ENCODE data around the gene KCNJ1. TPM values are rescaled to one million over a fixed set of nuclear protein-coding genes. Genes with fewer than 3 reads are reported as not detected.

KCNJ1 gene
- total RNA-seq, 2 experiments from 2014 or later = not detected

DNA sequence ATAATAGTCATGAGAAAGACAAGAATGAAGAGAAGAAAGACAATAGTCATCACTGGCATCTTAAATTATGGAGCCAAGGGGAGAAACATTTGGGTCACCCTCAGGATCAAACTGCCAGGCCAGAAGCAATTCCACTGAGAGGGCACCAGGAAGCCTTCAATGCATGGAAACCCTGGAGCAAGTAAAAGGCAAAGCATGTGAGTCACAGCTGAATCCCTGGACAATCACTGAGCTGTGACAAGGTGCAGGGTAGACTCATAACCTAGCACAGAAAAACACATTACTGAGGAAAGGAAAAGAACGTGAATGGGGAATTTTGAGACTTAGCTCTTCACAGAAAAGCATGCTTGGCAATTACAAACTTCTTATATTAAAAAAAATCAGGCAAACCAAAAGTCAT lies 1.6 kb downstream of the KCNJ1 start:
- ATAC-seq (no peak), DNase-seq (no peak)
- H3K36me3 Mint-ChIP-seq = no peaks in the 10 kb centered on the region
- no peak overlapping the region for H3K27ac Mint-ChIP-seq
- H3K27me3 Mint-ChIP-seq = peaks cover 5% of the 10 kb centered on the region
- H3K4me1 Mint-ChIP-seq = no peaks in the 10 kb centered on the region
- H3K9me3 Mint-ChIP-seq (ENCODE audit: low read depth) = no peaks in the 10 kb centered on the region
- no peak overlapping the region for H3K4me3 Mint-ChIP-seq
- CTCF ChIA-PET = interaction anchor here (1.6 to 2.5 kb wide), 2 partner anchors 235 to 693 kb away, joined by 4 to 7 read pairs; no protein-coding TSS in a partner anchor

DNA sequence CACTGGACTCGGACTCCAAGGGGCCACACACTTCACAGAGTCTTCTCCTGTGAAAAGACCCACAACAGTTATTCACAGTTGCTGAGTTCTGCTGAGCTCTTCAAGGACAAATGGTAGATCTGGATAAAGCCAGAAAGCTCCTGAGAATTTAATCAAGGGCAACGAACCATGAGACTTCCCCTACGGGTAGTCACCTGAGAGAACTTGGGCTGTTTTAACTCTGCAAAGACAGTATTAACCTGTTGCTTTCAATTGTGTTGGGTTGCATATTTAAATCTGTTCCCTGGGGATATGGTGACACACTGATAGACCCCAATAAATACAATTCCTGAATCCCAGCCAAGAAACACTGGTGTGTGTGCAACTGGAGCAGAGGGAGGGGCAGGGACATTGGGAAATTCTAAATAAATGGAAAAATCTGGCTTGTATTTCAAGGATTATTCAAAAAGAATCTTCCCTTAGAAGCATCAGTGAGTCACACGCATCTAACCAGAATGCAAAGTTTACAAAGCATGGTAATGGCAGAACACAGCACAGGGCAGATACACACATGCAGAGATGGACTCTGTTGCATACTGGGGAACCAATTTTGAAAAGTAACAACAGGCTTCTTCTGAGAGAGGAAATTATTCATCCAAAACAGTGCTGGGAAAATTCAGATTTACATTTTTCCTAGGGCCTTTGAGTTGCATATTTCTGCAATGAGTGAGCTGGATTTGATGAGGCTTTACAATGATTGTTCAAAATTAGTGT lies 4.0 kb downstream of the KCNJ1 start:
- H3K4me1 Mint-ChIP-seq = peaks cover 6% of the 10 kb centered on the region
- H3K9me3 Mint-ChIP-seq (ENCODE audit: low read depth) = no peaks in the 10 kb centered on the region
- no peak for DNase-seq
- no peak overlapping the region for H3K4me3 Mint-ChIP-seq
- H3K27me3 Mint-ChIP-seq = peaks cover 10% of the 10 kb centered on the region
- CTCF ChIA-PET = interaction anchor here (0.6 kb wide), 1 partner anchor 690 kb away, joined by 4 read pairs; no protein-coding TSS in a partner anchor
- no peak overlapping the region for H3K27ac Mint-ChIP-seq
- no peak for ATAC-seq
- H3K36me3 Mint-ChIP-seq = no peaks in the 10 kb centered on the region

DNA sequence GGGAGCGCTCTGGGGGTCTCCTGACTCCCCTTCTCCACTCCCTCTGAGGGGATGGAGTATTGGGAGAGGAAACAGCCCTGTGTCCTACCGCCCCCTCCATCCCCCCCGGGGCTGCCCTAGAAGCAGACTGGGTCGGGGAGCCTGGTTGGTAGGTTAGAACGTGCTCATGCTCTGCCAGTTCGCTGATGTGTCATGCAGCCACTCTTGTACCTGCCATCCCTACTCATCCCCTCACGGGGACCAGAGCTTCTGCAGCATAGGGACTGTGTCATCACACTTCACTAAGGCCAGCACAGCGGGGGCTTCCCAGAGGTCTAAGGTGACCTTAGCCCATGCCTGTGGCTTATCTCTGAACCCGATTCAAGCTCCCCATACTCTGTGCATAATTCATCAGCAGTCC lies 4.7 kb downstream of the KCNJ1 start:
- CTCF ChIA-PET = interaction anchor here (0.6 kb wide), 1 partner anchor 689 kb away, joined by 4 read pairs; no protein-coding TSS in a partner anchor
- peaks cover 11% of the 10 kb centered on the region for H3K27me3 Mint-ChIP-seq
- H3K4me1 Mint-ChIP-seq = peaks cover 6% of the 10 kb centered on the region
- no peaks in the 10 kb centered on the region for H3K36me3 Mint-ChIP-seq
- H3K27ac Mint-ChIP-seq = no peak overlapping the region
- no peaks in the 10 kb centered on the region for H3K9me3 Mint-ChIP-seq (ENCODE audit: low read depth)
- H3K4me3 Mint-ChIP-seq = no peak overlapping the region
- ATAC-seq = no peak
- DNase-seq = no peak

DNA sequence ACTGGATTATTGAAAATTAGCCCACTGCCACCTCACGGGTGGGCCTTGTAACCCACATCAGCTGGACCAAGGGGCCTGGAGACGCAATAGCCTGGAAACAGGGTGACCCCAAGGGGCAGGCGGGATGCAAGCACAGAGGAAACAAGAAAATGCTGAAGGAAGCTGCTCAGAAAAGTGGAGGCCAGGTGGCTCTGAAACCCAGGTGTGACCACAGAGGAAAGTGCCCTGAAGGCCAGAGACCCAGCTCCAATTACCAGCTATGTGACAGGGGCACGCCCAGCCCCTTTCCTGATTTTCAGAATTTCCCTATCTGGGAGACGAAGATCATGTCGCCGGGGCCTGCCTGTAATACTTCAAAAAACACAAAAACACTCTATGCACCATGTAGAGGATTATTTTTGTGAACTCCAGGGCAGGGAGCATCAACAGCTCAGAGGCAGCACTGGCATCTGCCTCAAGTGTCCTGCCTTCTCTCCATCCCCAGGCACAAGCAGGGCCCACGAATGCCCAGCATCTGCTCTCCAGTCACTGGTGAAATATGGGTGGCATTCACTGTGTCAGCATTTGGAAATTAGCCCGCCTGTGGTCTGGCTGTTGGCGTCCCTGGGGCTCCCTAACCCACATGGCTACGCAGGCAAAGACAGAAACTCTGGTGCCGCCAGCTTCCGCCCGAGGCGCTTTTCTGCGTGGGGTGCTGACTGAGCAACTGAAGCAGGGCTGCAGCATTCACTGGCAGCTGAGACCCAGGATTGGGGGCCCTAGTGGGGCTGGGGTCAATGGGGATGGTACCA lies 6.3 kb downstream of the KCNJ1 start:
- CTCF ChIA-PET = interaction anchor here (0.9 to 3.8 kb wide), 11 partner anchors 11 to 703 kb away, joined by 3 to 32 read pairs (median 3); no protein-coding TSS in a partner anchor
- ATAC-seq = no peak
- no peak overlapping the region for H3K27ac Mint-ChIP-seq
- H3K4me3 Mint-ChIP-seq = no peak overlapping the region
- no peak for DNase-seq
- peaks cover 6% of the 10 kb centered on the region for H3K4me1 Mint-ChIP-seq
- H3K27me3 Mint-ChIP-seq = peaks cover 11% of the 10 kb centered on the region
- H3K9me3 Mint-ChIP-seq (ENCODE audit: low read depth) = no peaks in the 10 kb centered on the region
- no peaks in the 10 kb centered on the region for H3K36me3 Mint-ChIP-seq

DNA sequence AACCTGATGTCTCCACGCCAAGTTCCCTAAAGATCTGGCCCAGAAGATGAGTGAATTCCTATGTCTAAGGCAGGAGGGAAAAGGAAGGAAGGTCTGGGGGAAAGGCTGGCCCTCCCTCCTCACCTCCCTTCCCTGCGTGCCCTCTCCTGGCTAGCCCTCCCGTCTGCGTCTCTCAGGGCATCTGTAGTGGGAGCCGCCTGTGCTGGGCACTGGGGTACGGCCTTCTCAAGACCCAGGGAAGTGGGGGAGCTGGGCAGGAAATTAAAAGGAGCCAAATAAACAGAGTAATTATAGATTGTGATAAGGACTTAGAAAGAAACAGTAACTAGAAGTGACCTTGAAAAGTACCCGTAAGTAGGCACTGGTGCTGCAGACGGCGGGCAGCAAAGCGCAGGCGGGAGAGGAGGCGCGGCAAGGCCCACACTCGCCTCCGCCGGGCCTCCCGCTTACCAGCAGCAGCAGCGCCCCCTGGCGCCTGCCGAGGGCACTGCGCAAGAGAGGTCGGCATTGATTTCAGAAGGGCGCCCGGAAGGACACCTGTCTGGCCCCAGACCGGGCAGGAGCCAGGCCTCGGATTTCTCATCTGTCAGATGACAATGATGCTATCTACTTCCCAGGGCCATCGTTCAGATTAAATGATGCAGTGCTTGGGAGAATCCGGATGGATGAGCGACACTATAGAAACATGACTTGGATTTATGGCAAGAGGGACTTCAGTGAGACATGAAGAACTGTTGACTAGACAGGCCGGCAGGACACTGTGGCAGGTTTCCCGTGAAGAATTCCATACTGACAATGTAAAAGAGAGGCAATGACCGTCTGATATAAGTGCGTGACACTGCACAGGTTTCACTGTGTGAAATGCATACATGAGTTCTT lies 7.3 kb downstream of the KCNJ1 start:
- Mint-ChIP-seq H3K27me3 (peaks cover 11% of the 10 kb centered on the region), H3K4me1 (peaks cover 6% of the 10 kb centered on the region), H3K9me3 (ENCODE audit: low read depth) (no peaks in the 10 kb centered on the region), H3K36me3 (no peaks in the 10 kb centered on the region), H3K4me3 (no peak overlapping the region), H3K27ac (no peak overlapping the region)
- DNase-seq = peak; percentile 84
- ATAC-seq = peak; percentile 90
- CTCF ChIA-PET = interaction anchor here (0.7 to 3.8 kb wide), 12 partner anchors 12 to 721 kb away, joined by 3 to 32 read pairs (median 4); no protein-coding TSS in a partner anchor

DNA sequence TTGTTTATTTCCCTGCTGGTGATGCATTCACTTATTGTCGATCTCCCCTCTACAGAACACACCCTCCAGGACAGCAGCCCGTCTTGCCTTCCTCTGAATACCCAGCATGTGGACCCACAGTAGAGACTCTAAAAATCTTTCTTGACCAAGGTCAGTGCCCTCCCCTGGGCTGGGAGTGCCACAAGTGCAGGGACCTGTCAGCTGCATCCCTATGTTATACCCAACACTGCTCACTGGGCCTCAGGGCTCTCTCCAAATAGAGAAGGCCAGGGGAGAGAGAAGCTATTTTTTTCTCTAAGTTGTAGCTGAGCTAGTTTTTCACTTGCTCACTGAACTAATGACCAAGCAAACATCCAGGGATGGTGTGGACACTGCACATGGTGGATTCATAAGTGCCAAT lies 9.8 kb downstream of the KCNJ1 start:
- Mint-ChIP-seq H3K9me3 (ENCODE audit: low read depth) (no peaks in the 10 kb centered on the region), H3K4me3 (no peak overlapping the region), H3K4me1 (peaks cover 6% of the 10 kb centered on the region), H3K27me3 (peaks cover 6% of the 10 kb centered on the region), H3K36me3 (no peaks in the 10 kb centered on the region), H3K27ac (no peak overlapping the region)
- DNase-seq (no peak), ATAC-seq (no peak)
- CTCF ChIA-PET = interaction anchor here (0.8 to 3.4 kb wide), 8 partner anchors 18 to 699 kb away, joined by 3 to 19 read pairs (median 4); no protein-coding TSS in a partner anchor

DNA sequence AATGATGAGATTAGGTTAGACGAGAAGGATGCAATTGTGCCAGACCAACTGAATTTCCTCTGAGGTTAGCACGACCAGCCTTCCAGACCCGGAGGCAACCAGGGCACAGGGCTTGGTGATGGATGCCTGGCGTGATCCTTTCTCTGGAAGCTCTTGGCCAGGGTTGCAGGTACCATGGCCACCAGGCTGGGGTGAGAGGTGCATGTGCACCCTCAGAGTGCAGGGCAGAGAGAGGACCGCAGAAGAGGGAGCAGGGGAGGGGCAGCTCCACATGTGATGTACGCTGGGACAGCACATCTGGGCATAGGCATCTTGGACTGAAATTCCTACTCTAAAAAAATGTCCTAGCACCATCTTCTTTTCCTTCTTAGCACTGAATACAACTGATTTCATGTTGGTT lies 10.9 kb downstream of the KCNJ1 start:
- ATAC-seq (no peak), DNase-seq (no peak)
- Mint-ChIP-seq H3K9me3 (ENCODE audit: low read depth) (no peaks in the 10 kb centered on the region), H3K27me3 (peaks cover 6% of the 10 kb centered on the region), H3K36me3 (no peaks in the 10 kb centered on the region), H3K27ac (no peak overlapping the region), H3K4me1 (peaks cover 6% of the 10 kb centered on the region), H3K4me3 (no peak overlapping the region)
- CTCF ChIA-PET = interaction anchor here (1.0 to 3.4 kb wide), 4 partner anchors 25 to 698 kb away, joined by 5 to 19 read pairs (median 11); no protein-coding TSS in a partner anchor

DNA sequence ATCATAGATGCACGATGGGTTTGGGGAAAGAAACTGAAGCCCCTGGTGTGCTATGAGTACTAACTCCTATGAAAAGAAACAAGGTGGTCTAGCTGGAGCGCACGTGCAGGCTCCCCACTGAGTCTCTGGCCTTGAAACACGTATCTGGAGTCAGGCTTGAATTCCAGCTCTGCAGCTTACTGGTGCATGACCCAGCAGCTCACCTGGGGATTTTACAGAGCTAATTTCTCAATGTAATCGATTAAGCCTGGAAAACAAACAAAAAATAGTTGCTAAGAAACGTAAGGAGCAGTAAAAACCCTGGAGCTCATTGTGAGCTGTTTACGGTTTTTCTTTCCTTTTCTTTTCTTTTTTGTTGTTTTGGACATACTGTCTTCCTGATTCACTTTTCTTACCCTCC lies 12.3 kb downstream of the KCNJ1 start:
- no peak overlapping the region for H3K4me3 Mint-ChIP-seq
- no peak overlapping the region for H3K27ac Mint-ChIP-seq
- peaks cover 2% of the 10 kb centered on the region for H3K4me1 Mint-ChIP-seq
- CTCF ChIA-PET = interaction anchor here (0.7 to 3.1 kb wide), 6 partner anchors 24 to 816 kb away, joined by 3 to 16 read pairs (median 4); no protein-coding TSS in a partner anchor
- no peaks in the 10 kb centered on the region for H3K9me3 Mint-ChIP-seq (ENCODE audit: low read depth)
- no peaks in the 10 kb centered on the region for H3K36me3 Mint-ChIP-seq
- H3K27me3 Mint-ChIP-seq = peaks cover 6% of the 10 kb centered on the region
- ATAC-seq (no peak), DNase-seq (no peak)

DNA sequence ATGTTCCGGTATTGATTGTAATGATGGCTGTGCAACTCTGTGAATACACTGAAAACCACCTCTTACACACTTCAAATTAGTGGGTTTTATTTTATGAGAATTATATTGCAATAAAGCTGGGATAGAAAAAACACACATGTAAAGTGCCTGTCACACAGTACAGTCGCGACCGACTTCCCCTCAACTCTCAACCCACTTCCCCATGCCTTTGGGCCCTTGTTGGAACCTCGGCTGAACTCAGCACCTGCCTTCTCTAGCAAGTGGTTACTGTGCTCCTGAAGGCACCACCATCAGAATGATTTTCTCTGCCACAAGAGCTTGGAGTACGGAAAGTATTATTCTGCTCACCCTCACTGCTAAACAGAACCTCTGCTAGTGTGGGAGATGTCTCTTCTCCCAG lies 13.5 kb downstream of the KCNJ1 start:
- Mint-ChIP-seq H3K9me3 (ENCODE audit: low read depth) (no peaks in the 10 kb centered on the region), H3K36me3 (no peaks in the 10 kb centered on the region), H3K27me3 (peaks cover 5% of the 10 kb centered on the region), H3K27ac (no peak overlapping the region), H3K4me1 (peaks cover 3% of the 10 kb centered on the region), H3K4me3 (no peak overlapping the region)
- ATAC-seq = no peak
- DNase-seq = no peak
- CTCF ChIA-PET = interaction anchor here (0.6 to 3.1 kb wide), 3 partner anchors 23 to 802 kb away, joined by 3 to 16 read pairs (median 6); no protein-coding TSS in a partner anchor

DNA sequence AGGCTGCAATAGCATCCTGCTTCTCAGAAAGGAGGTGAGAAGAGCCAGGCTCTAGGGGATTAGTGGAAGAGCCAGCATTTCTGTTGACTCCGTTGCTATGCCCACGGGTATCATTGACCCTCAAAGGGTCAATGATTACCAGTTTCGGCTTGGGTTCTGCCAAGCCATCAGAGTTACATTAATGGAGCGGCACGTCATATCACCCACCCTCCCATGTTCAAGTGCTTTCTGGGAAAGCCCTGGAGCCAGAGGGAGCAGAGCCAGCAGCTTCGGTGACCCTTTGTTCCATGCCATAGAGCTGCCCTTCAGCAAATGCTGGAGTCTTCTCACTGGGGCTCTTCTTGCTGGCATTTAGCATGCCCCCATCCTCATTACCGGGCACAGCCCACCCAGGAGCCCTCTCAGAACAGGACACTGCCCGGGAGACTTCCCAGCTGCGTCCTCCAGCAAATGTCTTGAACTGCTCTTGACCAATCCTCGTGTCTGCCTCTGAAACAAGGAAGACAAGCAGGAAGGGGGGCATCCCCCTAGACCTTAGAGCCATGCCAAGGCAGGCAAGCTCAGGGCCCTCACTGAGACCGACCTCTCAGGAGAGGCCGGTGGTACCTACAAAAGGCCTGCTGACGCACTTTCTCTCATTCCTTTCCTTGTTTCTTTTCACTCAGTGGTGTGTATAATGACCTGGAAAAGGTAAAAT lies 14.6 kb downstream of the KCNJ1 start:
- no peak for ATAC-seq
- no peak for DNase-seq
- H3K4me1 Mint-ChIP-seq = peaks cover 6% of the 10 kb centered on the region
- no peaks in the 10 kb centered on the region for H3K36me3 Mint-ChIP-seq
- CTCF ChIA-PET = interaction anchor here (1.0 to 9.0 kb wide), 5 partner anchors 20 to 695 kb away, joined by 3 to 102 read pairs (median 6); no protein-coding TSS in a partner anchor
- H3K4me3 Mint-ChIP-seq = no peak overlapping the region
- no peak overlapping the region for H3K27ac Mint-ChIP-seq
- H3K9me3 Mint-ChIP-seq (ENCODE audit: low read depth) = no peaks in the 10 kb centered on the region
- no peaks in the 10 kb centered on the region for H3K27me3 Mint-ChIP-seq

DNA sequence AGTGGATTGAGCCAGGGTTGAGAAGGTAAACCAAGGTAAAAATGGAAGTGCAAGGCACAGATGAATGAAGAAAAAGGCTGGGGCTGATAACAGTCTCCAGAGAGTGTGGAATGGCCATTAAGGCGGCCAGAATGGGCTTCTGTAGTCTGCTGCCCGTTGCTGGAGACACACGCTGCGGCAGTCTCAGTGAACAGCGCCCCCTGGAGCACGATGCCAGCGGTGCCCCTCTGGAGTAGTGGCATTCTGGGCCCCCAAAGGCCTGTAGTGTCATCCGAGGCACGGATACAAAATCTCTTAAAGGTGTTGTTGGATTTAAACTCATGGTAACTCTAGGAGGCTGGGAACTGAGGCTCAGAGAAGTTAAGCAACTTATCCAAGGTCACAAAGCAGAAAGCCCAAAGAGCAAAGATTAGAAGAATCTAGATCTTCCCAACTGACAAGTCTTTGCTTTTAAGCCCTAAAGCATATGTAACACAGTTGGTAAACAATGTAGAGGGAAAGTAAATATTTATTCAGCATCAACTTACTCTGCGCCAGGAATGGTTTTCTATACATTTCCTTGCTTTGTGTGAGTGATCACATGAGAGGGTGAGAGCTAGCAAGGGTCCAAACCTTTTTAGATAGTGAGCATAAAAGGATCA lies 18.2 kb downstream of the KCNJ1 start:
- Mint-ChIP-seq H3K9me3 (ENCODE audit: low read depth) (peaks cover 2% of the 10 kb centered on the region), H3K27me3 (no peaks in the 10 kb centered on the region), H3K4me1 (peaks cover 25% of the 10 kb centered on the region), H3K27ac (no peak overlapping the region), H3K4me3 (no peak overlapping the region), H3K36me3 (peaks cover 2% of the 10 kb centered on the region)
- ATAC-seq (peak; percentile 81), DNase-seq (peak; percentile 77)
- CTCF ChIA-PET = interaction anchor here (0.5 to 9.0 kb wide), 5 partner anchors 10 to 691 kb away, joined by 3 to 102 read pairs (median 8); no protein-coding TSS in a partner anchor

DNA sequence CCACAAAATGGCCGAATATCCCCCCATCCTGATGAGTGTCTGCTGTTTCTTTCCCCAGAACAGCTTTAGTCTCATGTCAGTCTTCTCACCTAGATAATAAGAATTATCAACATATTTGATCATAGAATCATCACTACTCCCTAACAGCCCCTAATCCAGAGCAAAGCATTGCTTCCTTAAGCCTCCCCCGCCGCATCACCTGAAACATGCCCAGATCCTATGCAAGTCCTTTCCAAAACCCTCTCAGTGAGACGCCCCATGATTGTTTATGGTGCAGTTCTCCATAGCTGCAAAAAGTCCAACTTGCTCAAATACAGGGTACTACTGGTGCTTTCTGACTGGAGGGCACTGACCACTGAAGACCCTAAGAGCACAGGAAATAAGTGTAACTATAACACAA lies 20.1 kb downstream of the KCNJ1 start:
- CTCF ChIA-PET = interaction anchor here (1.2 to 9.0 kb wide), 5 partner anchors 13 to 689 kb away, joined by 4 to 102 read pairs (median 11); no protein-coding TSS in a partner anchor
- no peak for DNase-seq
- peaks cover 30% of the 10 kb centered on the region for H3K4me1 Mint-ChIP-seq
- H3K27ac Mint-ChIP-seq = no peak overlapping the region
- H3K4me3 Mint-ChIP-seq = no peak overlapping the region
- no peaks in the 10 kb centered on the region for H3K27me3 Mint-ChIP-seq
- peaks cover 2% of the 10 kb centered on the region for H3K36me3 Mint-ChIP-seq
- ATAC-seq = no peak
- H3K9me3 Mint-ChIP-seq (ENCODE audit: low read depth) = peaks cover 2% of the 10 kb centered on the region
